Endodermal cell (in vitro differentiated cells): ENCODE measurements around the gene TSPAN4. TPM values are rescaled to one million over a fixed set of nuclear protein-coding genes. Genes with fewer than 3 reads are reported as not detected.
A peak's percentile ranks its signal among the peaks of the same experiment; 100 is the strongest.

Experiments
- DNase-seq: peaks from one replicate; pipeline ENCODE4 v3.0.0-alpha.2; 2017
- H3K27ac ChIP-seq: 2 replicates; pipeline ENCODE4 v1.5.1; 2013; ENCODE audit warnings: mild to moderate bottlenecking, low read depth, low read length, moderate library complexity
- H3K27me3 ChIP-seq: 2 replicates; pipeline ENCODE4 v1.6.1; 2013; ENCODE audit warnings: mild to moderate bottlenecking, low read length, moderate library complexity; ENCODE audit not compliant: insufficient read depth, control insufficient read depth, poor library complexity, severe bottlenecking
- H3K36me3 ChIP-seq: 2 replicates; pipeline ENCODE4 v1.7.0; 2013; ENCODE audit warnings: mild to moderate bottlenecking, low read length, moderate library complexity; ENCODE audit not compliant: control insufficient read depth, insufficient read depth
- H3K4me1 ChIP-seq: one replicate; pipeline ENCODE4 v1.7.0; 2013; ENCODE audit warnings: low read length; ENCODE audit not compliant: control insufficient read depth, insufficient read depth
- H3K4me3 ChIP-seq: 2 replicates; pipeline ENCODE4 v1.5.1; 2013; ENCODE audit warnings: mild to moderate bottlenecking, low read length, moderate library complexity
- H3K9ac ChIP-seq: 2 replicates; pipeline ENCODE4 v1.6.1; 2013; ENCODE audit warnings: mild to moderate bottlenecking, low read length, moderate library complexity; ENCODE audit not compliant: poor library complexity, severe bottlenecking; ENCODE audit errors: extremely low read depth
- H3K9me3 ChIP-seq: 2 replicates; pipeline ENCODE4 v1.6.1; 2013; ENCODE audit warnings: mild to moderate bottlenecking, low read length, moderate library complexity; ENCODE audit not compliant: control insufficient read depth
- H3K27ac Mint-ChIP-seq: 2 replicates; pipeline ENCODE4 v1.8.0; 2020; ENCODE audit warnings: mixed read lengths
- H3K27me3 Mint-ChIP-seq: 2 replicates; pipeline ENCODE4 v1.8.0; 2021; ENCODE audit warnings: mild to moderate bottlenecking, mixed read lengths; ENCODE audit not compliant: insufficient read depth
- H3K36me3 Mint-ChIP-seq: 2 replicates; pipeline ENCODE4 v1.8.0; 2020; ENCODE audit warnings: low read depth, mixed read lengths
- H3K4me1 Mint-ChIP-seq: 2 replicates; pipeline ENCODE4 v1.8.0; 2020; ENCODE audit warnings: mixed read lengths
- H3K4me3 Mint-ChIP-seq: 2 replicates; pipeline ENCODE4 v1.8.0; 2020; ENCODE audit warnings: mild to moderate bottlenecking, moderate library complexity, mixed read lengths
- H3K9me3 Mint-ChIP-seq: 2 replicates; pipeline ENCODE4 v1.8.0; 2020; ENCODE audit warnings: mild to moderate bottlenecking, mixed read lengths
- CTCF ChIP-seq: fragments of 200-600 bp; sonication (generic); conservative IDR thresholded peaks from 2 replicates; pipeline ENCODE4 v1.5.0; 2021; ENCODE audit warnings: antibody characterized with exemption, mild to moderate bottlenecking
- WGBS, 2 experiments: methylation state at CpG; one replicate each; pipeline versions ENCODE4 v1.1.5 to v1.1.7; 2013; ENCODE audit warnings: missing lambda C conversion rate in 2 of 2, mixed read lengths in 1 of 2; ENCODE audit not compliant: insufficient coverage in 1 of 2, insufficient read length in 1 of 2; 5-methylcytosine and 5-hydroxymethylcytosine counted together
- total RNA-seq, 2 donors: library from RNA; stranded (reverse); fragmentation: NEBNext Ultra II Directional in 1 of 2; extraction: Animal tissue kit (Norgen Biotek cat#: 25700) in 1 of 2; gene quantifications; 2 replicates in 1 of 2; 3 replicates in 1 of 2; pipeline ENCODE4 v1.2.1, GENCODE V29; 2021

TSPAN4 gene
- total RNA-seq, 2 donors from 2014 or later: 56.8 to 71.1 TPM

GRCh38 chr11:798093-798713, 44.4 kb upstream of the TSPAN4 start, which contains the start of gene SLC25A22:
TSS of gene SLC25A22 (minus strand) at chr11:798281. CDS start at chr11:795006, 3,275 bp downstream.
- Mint-ChIP-seq H3K27me3 (no peaks in the 10 kb centered on the region), H3K27ac (peak within 1 kb of the TSS; percentile 85), H3K4me3 (peak within 1 kb of the TSS; percentile 76), H3K4me1 (peaks cover 4% of the 10 kb centered on the region), H3K9me3 (no peaks in the 10 kb centered on the region), H3K36me3 (peaks cover 7% of the 10 kb centered on the region)
- no peaks in the 10 kb centered on the region for H3K9me3 ChIP-seq
- H3K4me1 ChIP-seq: peaks cover 4% of the 10 kb centered on the region
- H3K9ac ChIP-seq: peak within 1 kb of the TSS; percentile 74
- peak; percentile 92 for DNase-seq
- WGBS, 2 experiments: 10 to 29% methylated on average over 21 to 69 of the region's 69 CpGs
- peak; percentile 88 for TF ChIP-seq CTCF
- peak within 1 kb of the TSS; percentile 95 for H3K27ac ChIP-seq
- peaks cover 13% of the 10 kb centered on the region for H3K36me3 ChIP-seq
- H3K27me3 ChIP-seq: no peaks in the 10 kb centered on the region
- peak within 1 kb of the TSS; percentile 87 for H3K4me3 ChIP-seq

GRCh38 chr11:799641-800316, 42.9 kb upstream of the TSPAN4 start:
- no peak for TF ChIP-seq CTCF
- Mint-ChIP-seq H3K9me3 (no peaks in the 10 kb centered on the region), H3K36me3 (peaks cover 6% of the 10 kb centered on the region), H3K27me3 (no peaks in the 10 kb centered on the region), H3K4me1 (peaks cover 4% of the 10 kb centered on the region), H3K27ac (no peak overlapping the region), H3K4me3 (no peak overlapping the region)
- Histone ChIP-seq H3K27ac (no peak overlapping the region), H3K4me3 (no peak overlapping the region), H3K36me3 (peaks cover 5% of the 10 kb centered on the region), H3K9ac (no peak overlapping the region), H3K27me3 (no peaks in the 10 kb centered on the region), H3K4me1 (peaks cover 4% of the 10 kb centered on the region), H3K9me3 (no peaks in the 10 kb centered on the region)
- no peak for DNase-seq
- 95 to 96% methylated on average over 15 to 32 of the region's 32 CpGs for WGBS, 2 experiments

- no peaks in the 10 kb centered on the region for H3K27me3 ChIP-seq
- WGBS, 2 experiments: 98% methylated on average over 15 to 30 of the region's 30 CpGs
- Mint-ChIP-seq H3K36me3 (peaks cover 6% of the 10 kb centered on the region), H3K27me3 (no peaks in the 10 kb centered on the region), H3K27ac (no peak overlapping the region), H3K4me3 (no peak overlapping the region), H3K9me3 (no peaks in the 10 kb centered on the region), H3K4me1 (peaks cover 4% of the 10 kb centered on the region)
- no peak overlapping the region for H3K9ac ChIP-seq
- DNase-seq: no peak
- no peak overlapping the region for H3K27ac ChIP-seq
- TF ChIP-seq CTCF: no peak
- H3K4me3 ChIP-seq: no peak overlapping the region
- H3K4me1 ChIP-seq: peaks cover 4% of the 10 kb centered on the region
- H3K9me3 ChIP-seq: no peaks in the 10 kb centered on the region
- H3K36me3 ChIP-seq: peaks cover 5% of the 10 kb centered on the region
Measured at GRCh38 chr11:800473-800872, 42.2 kb upstream of the TSPAN4 start.
